M059J (cell line): ENCODE results near the gene RSPH1. TPM values are rescaled to one million over a fixed set of nuclear protein-coding genes. Genes with fewer than 3 reads are reported as not detected.

Experiments used
- DNase-seq: peaks from one replicate; pipeline ENCODE4 v3.0.0-alpha.2; 2012; ENCODE audit warnings: low read depth
- total RNA-seq: library from RNA; depleted of rRNA; stranded (reverse); fragments of >200 nt; shearing (Covaris generic); gene quantifications from 2 replicates; pipeline ENCODE4 v1.2.3, GENCODE V29; 2014

RSPH1 gene
- total RNA-seq, 1 experiment from 2014 or later, result not detected

GRCh38 chr21:42467140-42467983 is 28.7 kb downstream of the RSPH1 start:
- peak; percentile 85 for DNase-seq

- DNase-seq, result no peak
Measured at GRCh38 chr21:42466700-42467099, 29.3 kb downstream of the RSPH1 start.

DNA sequence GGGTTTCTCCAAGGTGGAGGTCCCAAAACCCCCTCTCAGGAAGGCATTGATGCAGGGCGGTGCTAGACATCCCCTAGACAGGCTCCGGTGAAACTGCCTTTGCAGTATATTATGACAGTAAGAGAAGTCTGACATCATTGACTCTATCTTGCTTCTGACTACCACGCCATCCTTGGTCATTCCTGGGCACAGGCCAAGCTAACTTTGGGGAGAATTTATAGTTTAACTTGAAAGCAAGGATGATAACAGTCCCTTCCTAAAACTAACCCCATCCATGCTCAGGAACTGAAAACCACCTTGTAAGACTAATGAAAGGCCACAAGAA is 30.3 kb downstream of the RSPH1 start:
- no peak for DNase-seq

GRCh38 chr21:42465008-42465802 is 30.8 kb downstream of the RSPH1 start:
- no peak for DNase-seq

DNA sequence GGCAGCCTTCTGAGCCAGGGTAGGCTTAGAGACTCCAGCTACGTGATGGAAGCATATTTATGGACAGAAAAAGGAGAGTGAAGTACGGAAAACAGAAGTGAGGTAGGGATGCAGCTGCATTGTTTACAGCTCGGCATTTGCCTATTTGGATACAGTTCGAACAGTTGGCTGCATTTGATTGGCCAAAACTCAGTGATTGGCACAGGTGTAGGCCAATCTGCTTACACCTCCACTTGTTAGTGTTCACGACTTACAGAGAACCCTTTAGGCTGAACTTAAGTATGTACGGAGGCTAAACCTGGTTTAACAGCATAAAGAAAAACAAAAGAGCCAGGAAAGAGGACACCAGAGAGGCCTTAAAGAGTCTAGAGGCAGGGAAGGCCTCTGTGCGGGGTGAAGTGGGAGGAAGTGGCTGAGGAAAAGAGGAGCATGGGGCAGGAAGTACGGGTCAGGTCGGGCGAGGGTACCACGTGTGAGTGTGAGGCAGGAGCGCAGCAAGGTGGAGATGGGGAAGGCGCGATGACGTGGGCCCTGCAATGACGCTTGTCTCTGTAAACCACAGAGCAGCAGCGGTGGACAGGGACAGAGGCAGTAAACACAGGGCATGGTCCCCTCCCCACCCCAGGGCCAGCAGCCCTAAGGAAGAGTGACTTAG is 32.0 kb downstream of the RSPH1 start:
- DNase-seq, result peak; percentile 74

DNA sequence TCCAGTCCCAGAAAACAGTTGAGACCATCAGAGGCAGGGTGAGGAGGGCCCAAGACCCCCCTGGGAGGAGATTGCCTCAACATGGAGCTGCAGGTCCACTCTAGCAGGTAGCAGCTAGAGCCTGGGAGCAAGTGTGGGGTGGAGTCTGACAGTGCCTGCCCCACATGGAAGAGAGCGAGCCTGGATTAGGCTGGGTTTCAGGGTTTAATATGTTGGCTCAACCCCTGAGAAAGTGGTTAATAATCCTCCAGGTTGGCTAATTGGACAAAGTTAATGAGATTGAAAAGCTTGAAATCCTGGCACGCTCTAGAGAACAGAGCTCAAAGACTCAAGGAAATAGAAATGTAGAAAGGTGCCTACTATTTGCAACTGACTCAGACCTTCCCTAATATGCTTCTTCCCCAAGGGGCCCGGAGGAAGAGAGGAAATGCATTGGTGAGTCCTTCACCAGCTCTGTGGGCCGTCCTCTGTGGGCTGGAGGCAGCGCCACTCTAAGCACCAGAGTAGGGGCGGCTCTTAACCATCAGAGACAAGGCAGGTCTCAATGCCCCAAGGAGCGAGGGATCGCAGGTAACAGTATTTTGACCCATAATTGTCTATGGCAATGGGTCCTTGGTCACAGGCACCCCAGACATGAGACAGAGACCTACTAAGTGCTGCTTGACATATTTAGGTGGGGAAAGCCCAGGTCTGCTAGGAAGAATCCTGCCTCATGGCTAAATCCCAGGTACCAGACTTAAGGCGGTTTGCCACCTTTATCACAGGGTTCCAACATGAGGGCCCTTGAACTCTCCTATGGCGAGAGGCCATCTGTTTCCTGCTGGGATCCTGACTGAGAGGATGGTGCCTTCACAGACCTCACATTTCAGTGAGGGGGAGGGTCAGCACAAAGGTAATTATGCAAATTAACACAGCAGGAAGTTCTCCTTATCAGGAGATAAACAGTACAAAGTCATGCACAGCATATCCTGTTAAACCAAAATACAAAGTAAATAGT is 33.8 kb downstream of the RSPH1 start:
- DNase-seq, result no peak

DNA sequence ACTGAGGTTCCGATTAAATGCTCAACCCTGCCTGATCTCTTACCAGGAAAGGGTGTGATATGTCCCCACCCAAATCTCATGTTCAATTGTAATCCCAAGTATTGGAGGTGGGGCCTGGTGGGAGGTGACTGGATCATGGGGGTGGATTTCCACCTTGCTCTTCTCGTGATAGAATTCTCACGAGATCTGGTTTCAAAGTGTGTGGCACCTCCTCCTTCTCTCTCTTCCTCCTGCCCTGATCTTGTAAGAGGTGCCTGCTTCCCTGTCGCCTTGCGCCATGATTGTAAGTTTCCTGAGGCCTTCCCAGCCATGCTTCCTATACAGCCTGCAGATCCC is 34.9 kb downstream of the RSPH1 start:
- DNase-seq, result no peak

DNA sequence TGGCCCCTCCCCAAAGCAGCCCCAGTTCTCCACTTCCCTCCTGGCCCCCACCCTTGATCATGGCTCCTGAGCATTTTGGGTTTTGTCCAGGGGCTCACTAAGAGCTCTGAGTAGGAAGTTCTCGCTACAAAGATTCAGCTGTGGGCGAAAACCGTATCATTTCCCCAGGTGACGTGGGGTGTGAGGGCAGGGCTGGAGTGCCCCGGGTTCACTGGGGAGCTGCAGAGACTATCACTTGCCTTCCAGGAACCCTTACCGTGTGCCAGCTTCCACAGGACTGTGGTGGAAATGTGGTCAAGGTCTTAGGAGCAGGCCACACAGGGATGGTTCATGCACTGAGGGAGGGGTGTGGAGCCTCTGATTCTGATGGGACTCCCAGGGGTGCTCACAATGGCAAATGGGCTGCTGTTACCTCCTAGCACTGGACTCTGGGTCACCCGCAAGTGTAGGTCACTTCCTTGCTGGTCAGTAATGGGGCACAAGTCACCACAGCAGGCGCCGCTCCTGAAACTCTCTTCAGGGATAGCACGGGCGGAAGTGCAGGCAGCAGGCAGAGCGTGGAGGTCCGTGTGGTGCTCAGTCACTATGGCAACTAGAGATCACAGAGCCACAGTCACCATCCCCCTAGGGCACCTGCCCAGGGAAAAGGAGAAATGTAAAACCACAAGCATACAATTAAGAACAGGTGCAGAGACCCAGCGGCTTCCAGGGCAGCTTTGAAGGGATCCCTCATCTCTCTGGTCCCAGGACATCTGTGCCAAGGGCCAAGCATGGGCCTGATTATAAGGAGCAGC is 35.4 kb downstream of the RSPH1 start:
- peak; percentile 29 for DNase-seq

DNA sequence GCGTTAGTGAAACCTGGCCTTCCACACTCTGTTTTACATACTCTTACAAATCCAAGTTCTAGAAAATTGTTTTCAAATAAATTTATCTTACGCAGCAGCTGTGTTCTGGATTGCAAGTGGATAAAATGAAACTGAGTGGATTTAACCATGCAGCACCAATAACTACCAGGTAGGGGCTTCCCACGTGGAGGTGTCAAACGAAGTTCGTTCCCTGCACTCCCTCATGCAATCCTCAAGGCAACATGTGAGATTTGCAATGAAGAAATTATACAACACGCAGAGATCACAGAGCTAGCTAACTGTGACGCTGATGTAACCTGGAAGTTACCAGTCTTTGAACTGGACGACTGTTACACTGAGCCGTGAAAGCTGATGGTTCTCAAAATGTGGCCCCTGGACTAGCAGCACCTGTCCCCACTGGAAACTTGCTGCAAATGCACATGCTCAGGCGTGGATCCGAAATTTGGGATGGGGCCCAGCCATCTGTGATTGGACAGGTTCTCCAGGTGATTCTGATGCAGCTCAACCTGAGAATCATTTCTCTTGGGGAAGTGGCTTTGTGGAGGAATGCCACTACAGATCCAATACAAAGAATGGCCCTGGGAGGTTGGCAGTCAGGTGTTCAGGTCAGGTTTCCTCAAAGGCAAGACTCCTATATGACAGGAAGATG is 36.3 kb downstream of the RSPH1 start:
- no peak for DNase-seq

GRCh38 chr21:42459082-42459460 is 37.0 kb downstream of the RSPH1 start:
- DNase-seq, result no peak

DNA sequence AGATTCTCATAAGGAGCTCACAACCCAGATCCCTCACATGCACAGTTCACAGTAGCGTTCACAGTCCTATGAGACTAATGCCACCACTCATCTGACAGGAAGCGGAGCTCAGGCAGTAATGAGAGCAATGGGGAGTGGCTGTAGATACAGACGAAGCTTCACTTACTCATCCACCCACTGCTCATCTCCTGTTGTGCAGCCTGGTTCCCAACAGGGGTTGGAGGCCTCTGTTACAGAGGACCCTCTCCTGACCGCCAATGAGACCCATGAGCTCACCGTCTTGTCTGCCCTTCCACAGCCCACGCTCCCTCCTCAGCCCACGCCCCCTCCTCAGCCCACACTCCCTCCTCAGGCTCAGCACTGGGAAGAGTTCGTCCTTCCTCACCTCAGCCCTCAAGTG is 39.6 kb downstream of the RSPH1 start:
- DNase-seq, result peak; percentile 20

- no peak for DNase-seq
Measured at GRCh38 chr21:42455754-42456440, 40.1 kb downstream of the RSPH1 start.

GRCh38 chr21:42455196-42455595 is 40.8 kb downstream of the RSPH1 start:
- DNase-seq, result no peak

GRCh38 chr21:42454786-42455185 is 41.2 kb downstream of the RSPH1 start:
- no peak for DNase-seq

GRCh38 chr21:42453986-42454570 is 41.9 kb downstream of the RSPH1 start:
- DNase-seq, result no peak

GRCh38 chr21:42453224-42453985 is 42.6 kb downstream of the RSPH1 start:
- DNase-seq, result no peak

DNA sequence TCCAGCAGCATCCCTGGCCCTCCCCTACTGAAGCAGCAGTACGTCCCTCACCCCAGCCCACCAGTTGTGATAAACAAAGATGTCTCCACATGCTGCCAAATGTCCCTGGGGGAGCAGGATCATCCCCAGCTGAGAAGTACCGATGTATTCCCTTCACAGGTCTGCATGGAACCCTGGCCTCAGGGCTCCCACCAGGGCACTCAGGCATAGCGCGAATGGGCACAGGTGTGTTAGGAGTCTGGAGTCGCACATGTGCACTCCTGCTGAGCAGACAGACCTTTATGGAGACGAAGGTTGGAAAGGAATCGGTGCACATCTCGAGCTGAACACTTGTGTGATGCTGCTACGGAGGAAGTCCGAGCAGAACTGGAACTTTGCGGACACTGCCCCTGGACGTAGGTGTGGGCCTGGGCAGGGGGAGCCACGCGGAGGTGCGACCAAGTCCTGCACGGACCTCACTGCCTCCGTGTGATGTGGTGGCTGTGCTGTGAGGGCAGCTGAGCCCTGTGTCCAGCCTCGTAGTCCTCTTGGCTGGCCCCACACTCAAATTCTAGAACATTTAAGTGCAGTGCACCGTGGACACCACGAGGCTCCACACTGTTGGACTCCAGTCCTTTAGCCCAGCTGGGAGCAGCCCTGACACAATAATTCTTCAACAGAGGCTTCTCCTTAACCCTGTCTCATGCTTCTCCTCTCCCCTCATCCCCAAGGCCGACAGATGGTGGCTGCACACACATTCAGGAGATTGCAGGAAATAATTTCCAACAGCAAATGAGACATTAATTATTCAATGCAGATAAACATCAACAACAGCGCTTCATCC is 43.4 kb downstream of the RSPH1 start:
- no peak for DNase-seq

- no peak for DNase-seq
Measured at GRCh38 chr21:42451941-42452340, 44.1 kb downstream of the RSPH1 start.
